Lower leg skin (tissue), 3 donors: Measurements from ENCODE around the gene GNAZ.

ENCODE experiments used
- POLR2A ChIP-seq, 2 donors: fragments of 450-650 bp; IDR thresholded peaks; one replicate each; pipeline ENCODE4 v1.6.1; 2016 to 2017; ENCODE audit warnings: antibody characterized with exemption in 2 of 2, mild to moderate bottlenecking in 1 of 2, moderate library complexity in 1 of 2
- TF ChIP-seq, protein P1 (sequence below), 3 donors: fragments of 450-650 bp; IDR thresholded peaks; one replicate each; pipeline ENCODE4 v1.5.1; 2016; ENCODE audit warnings: antibody characterized with exemption in 3 of 3, mild to moderate bottlenecking in 3 of 3, moderate library complexity in 2 of 3

DNA sequence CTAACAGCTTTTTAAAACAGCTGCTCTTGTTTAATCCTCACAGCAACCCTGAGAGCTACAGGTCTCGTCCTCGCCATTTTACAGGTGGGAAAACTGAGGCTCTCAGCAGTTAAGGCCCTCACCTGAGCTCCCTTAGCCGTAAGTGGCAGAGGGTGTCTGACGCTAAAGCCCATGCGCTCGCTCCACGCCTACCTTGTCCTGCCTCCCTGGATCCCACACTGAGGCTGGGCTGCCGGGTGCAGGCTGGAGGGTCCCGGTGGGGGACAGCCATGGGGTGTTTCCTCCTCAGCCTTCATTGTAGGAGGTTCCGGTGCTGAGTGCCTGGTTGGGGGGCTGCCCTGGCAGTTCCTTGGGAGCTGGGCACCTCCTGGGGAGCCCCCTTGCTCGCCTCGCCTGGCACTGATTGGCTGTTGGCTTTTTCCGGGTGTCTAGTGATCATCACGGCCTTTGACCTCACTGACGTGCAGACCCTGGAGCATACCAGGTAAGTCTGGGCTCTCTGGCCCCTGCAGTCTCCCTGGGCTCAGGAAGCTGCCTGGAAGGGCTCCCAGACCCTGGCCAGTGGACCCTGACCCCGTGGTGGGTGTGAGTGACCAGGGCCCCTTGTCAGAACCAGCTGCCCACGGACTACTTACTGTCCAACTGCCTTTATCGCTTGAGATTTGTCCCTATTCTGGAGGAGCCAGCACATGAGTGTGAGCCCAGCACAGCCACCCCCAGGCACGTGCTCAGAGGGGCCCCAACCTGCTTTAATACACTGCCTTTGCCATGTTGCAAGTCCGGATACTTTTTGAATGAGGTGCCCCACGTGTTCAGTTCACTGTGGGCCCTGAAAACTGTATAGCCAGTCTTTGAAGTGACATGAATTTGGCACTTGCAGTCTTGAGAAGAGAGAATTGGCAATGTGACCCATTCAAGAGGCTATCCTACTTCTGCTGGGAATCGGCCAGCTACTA lies 87.5 kb downstream of the GNAZ start:
- TF ChIP-seq, protein P1, sequence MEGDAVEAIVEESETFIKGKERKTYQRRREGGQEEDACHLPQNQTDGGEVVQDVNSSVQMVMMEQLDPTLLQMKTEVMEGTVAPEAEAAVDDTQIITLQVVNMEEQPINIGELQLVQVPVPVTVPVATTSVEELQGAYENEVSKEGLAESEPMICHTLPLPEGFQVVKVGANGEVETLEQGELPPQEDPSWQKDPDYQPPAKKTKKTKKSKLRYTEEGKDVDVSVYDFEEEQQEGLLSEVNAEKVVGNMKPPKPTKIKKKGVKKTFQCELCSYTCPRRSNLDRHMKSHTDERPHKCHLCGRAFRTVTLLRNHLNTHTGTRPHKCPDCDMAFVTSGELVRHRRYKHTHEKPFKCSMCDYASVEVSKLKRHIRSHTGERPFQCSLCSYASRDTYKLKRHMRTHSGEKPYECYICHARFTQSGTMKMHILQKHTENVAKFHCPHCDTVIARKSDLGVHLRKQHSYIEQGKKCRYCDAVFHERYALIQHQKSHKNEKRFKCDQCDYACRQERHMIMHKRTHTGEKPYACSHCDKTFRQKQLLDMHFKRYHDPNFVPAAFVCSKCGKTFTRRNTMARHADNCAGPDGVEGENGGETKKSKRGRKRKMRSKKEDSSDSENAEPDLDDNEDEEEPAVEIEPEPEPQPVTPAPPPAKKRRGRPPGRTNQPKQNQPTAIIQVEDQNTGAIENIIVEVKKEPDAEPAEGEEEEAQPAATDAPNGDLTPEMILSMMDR (IDR thresholded peaks at IDR 0.05): no peak
- TF ChIP-seq POLR2A (IDR thresholded peaks at IDR 0.05): no peak
